HepG2 (cell line): ENCODE results near the gene PSMD6. TPM values are rescaled to one million over a fixed set of nuclear protein-coding genes. Genes with fewer than 3 reads are reported as not detected.

Experiments used
- ATAC-seq: fragments of 200-7000 bp; cut with Tn5 transposase; 3 replicates; pipeline ENCODE4 v1.9.1; 2020; ENCODE audit warnings: mild to moderate bottlenecking, moderate library complexity
- BruUV-seq: library from RNA; stranded (reverse); fragments of 400-500 nt; replicated peaks from 2 replicates; lab custom pipeline; 2021; lab: Mats Ljungman, UMichigan
- CTCF ChIA-PET: fragments of 300-600 bp; formaldehyde crosslinking; extraction: SDS; loops from one replicate; lab custom pipeline; 2021; ENCODE audit warnings: low total read pairs, inconsistent platforms, low intra/inter-chr PET ratio; lab: Yijun Ruan, JAX
- POLR2A ChIA-PET: fragments of 350-600 bp; sonication (Branson Sonifier 250); formaldehyde crosslinking; loops from one replicate; lab custom pipeline; 2020; ENCODE audit warnings: antibody characterized with exemption, inconsistent platforms; lab: Yijun Ruan, JAX
- DNase-seq: peaks from one replicate; pipeline ENCODE4 v3.0.0-alpha.2; 2015; ENCODE audit warnings: low spot score
- FAIRE-seq: peaks from 3 replicates; lab custom pipeline; 2011; peaks lifted over from hg19 to GRCh38; lab: Jason Lieb, UNC
- H2AFZ ChIP-seq: one replicate; pipeline ENCODE4 v1.6.1; 2011; ENCODE audit warnings: low read length, inconsistent platforms
- H3K27ac ChIP-seq: fragments of 300-600 bp; 3 replicates; pipeline ENCODE4 v1.8.0; 2011; ENCODE audit warnings: mixed run types, mild to moderate bottlenecking, mixed read lengths, low read length, inconsistent platforms; ENCODE audit not compliant: insufficient read depth; ENCODE audit errors: extremely low read length
- H3K27me3 ChIP-seq, 2 experiments: fragments of 200-600 bp in 1 of 2; 2 replicates in 1 of 2; 3 replicates in 1 of 2; pipeline versions ENCODE4 v1.6.0 to v1.8.0; 2011; ENCODE audit warnings: low read length in 2 of 2, mild to moderate bottlenecking in 2 of 2, moderate library complexity in 2 of 2, inconsistent platforms in 1 of 2; ENCODE audit not compliant: insufficient read depth in 2 of 2, control insufficient read depth in 1 of 2
- H3K36me3 ChIP-seq, 2 experiments: fragments of 200-600 bp in 1 of 2; replicated peaks in 1 of 2; 2 replicates in 1 of 2; 3 replicates in 1 of 2; pipeline versions ENCODE4 v1.5.1 to v1.8.0; 2011; ENCODE audit warnings: low read length in 2 of 2, inconsistent platforms in 1 of 2; ENCODE audit not compliant: insufficient read depth in 2 of 2, control insufficient read depth in 1 of 2
- H3K4me1 ChIP-seq: 2 replicates; pipeline ENCODE4 v1.5.1; 2012; ENCODE audit warnings: low read length, inconsistent platforms; ENCODE audit not compliant: insufficient read depth
- H3K4me2 ChIP-seq: 2 replicates; pipeline ENCODE4 v1.6.0; 2011; ENCODE audit warnings: low read depth, low read length, inconsistent platforms
- H3K4me3 ChIP-seq, 3 experiments: fragments of 200-600 bp in 1 of 3; sonication (generic), shearing (Covaris generic) in 1 of 3; replicated peaks in 1 of 3; 2 replicates each; pipeline ENCODE4 v1.5.1; 2011 to 2016; ENCODE audit warnings: low read length in 3 of 3, inconsistent platforms in 2 of 3, low read depth in 2 of 3, mild to moderate bottlenecking in 2 of 3, control low read depth in 1 of 3, mixed read lengths in 1 of 3; ENCODE audit not compliant: insufficient read depth in 1 of 3
- H3K79me2 ChIP-seq: one replicate; pipeline ENCODE4 v1.6.1; 2011; ENCODE audit warnings: low read length, inconsistent platforms; ENCODE audit not compliant: insufficient read depth
- H3K9ac ChIP-seq: 2 replicates; pipeline ENCODE4 v1.6.0; 2011; ENCODE audit warnings: mild to moderate bottlenecking, low read depth, low read length, inconsistent platforms; ENCODE audit not compliant: insufficient read depth
- H3K9me3 ChIP-seq: 2 replicates; pipeline ENCODE4 v1.5.1; 2012; ENCODE audit warnings: mild to moderate bottlenecking, low read length
- H4K20me1 ChIP-seq: 2 replicates; pipeline ENCODE4 v1.6.0; 2011; ENCODE audit warnings: inconsistent platforms, mild to moderate bottlenecking, low read length, moderate library complexity; ENCODE audit not compliant: insufficient read depth
- CCDC6 ChIP-seq: sonication (generic); formaldehyde crosslinking; IDR thresholded peaks from 2 replicates; pipeline ENCODE4 v1.8.1; 2022; ENCODE audit warnings: mild to moderate bottlenecking, missing genetic modification reagents, moderate library complexity
- CREM ChIP-seq, 2 experiments: sonication (generic) in 1 of 2; formaldehyde crosslinking in 1 of 2; IDR thresholded peaks; 2 replicates each; pipeline versions ENCODE4 v1.4.0 to v1.6.1; 2016 to 2020; ENCODE audit warnings: antibody characterized with exemption in 1 of 2, mild to moderate bottlenecking in 1 of 2, missing genetic modification reagents in 1 of 2
- CSRNP1 ChIP-seq: sonication (generic); formaldehyde crosslinking; IDR thresholded peaks from 2 replicates; pipeline ENCODE4 v1.8.1; 2023; ENCODE audit warnings: mild to moderate bottlenecking, missing genetic modification reagents
- DDIT3 ChIP-seq: sonication (generic); formaldehyde crosslinking; IDR thresholded peaks from 2 replicates; pipeline ENCODE4 v1.4.0; 2020; ENCODE audit warnings: mild to moderate bottlenecking, missing genetic modification reagents
- FOXJ3 ChIP-seq: sonication (generic); formaldehyde crosslinking; IDR thresholded peaks from 2 replicates; pipeline ENCODE4 v1.4.0; 2020; ENCODE audit warnings: missing genetic modification reagents, mild to moderate bottlenecking, borderline replicate concordance
- KDM5A ChIP-seq: fragments of 200-600 bp; sonication (generic); IDR thresholded peaks from 2 replicates; pipeline ENCODE4 v1.7.0; 2018; ENCODE audit warnings: antibody characterized with exemption, mild to moderate bottlenecking, low read length, borderline replicate concordance
- MIER2 ChIP-seq: IDR thresholded peaks from 2 replicates; pipeline ENCODE4 v1.6.1; 2016; ENCODE audit warnings: missing biosample characterization, missing genetic modification reagents
- NCOA1 ChIP-seq: sonication (generic); formaldehyde crosslinking; IDR thresholded peaks from 2 replicates; pipeline ENCODE4 v1.9.0; 2021; ENCODE audit warnings: missing genetic modification reagents
- PHF20 ChIP-seq: sonication (generic); formaldehyde crosslinking; IDR thresholded peaks from 2 replicates; pipeline ENCODE4 v1.5.0; 2020; ENCODE audit warnings: mild to moderate bottlenecking, missing genetic modification reagents
- PHF5A ChIP-seq: IDR thresholded peaks from one replicate; pipeline ENCODE4 v1.6.1; 2018; ENCODE audit warnings: low read depth, missing genetic modification reagents; ENCODE audit not compliant: unreplicated experiment
- REPIN1 ChIP-seq: sonication (generic); formaldehyde crosslinking; IDR thresholded peaks from 2 replicates; pipeline ENCODE4 v1.8.0; 2022; ENCODE audit warnings: missing genetic modification reagents, low read depth, mild to moderate bottlenecking, borderline replicate concordance
- SALL1 ChIP-seq: sonication (generic); formaldehyde crosslinking; IDR thresholded peaks from 2 replicates; pipeline ENCODE4 v1.8.0; 2022; ENCODE audit warnings: mild to moderate bottlenecking, missing genetic modification reagents
- ZNF225 ChIP-seq: sonication (generic); formaldehyde crosslinking; IDR thresholded peaks from 2 replicates; pipeline ENCODE4 v1.4.0; 2020; ENCODE audit warnings: mild to moderate bottlenecking, missing genetic modification reagents
- ZNF839 ChIP-seq: sonication (generic); formaldehyde crosslinking; IDR thresholded peaks from 2 replicates; pipeline ENCODE4 v1.4.0; 2020; ENCODE audit warnings: missing genetic modification reagents, mild to moderate bottlenecking, borderline replicate concordance
- ZSCAN29 ChIP-seq: sonication (generic); formaldehyde crosslinking; conservative IDR thresholded peaks from 2 replicates; pipeline ENCODE4 v1.4.0; 2020; ENCODE audit warnings: mild to moderate bottlenecking, missing genetic modification reagents
- WGBS: methylation state at CpG from one replicate; pipeline ENCODE4 v1.1.6; 2017; ENCODE audit warnings: low lambda C conversion rate; 5-methylcytosine and 5-hydroxymethylcytosine counted together
- in situ Hi-C: cut with HindIII; loops from 2 replicates; pipeline ENCODE4 v1.10.0; 2017; ENCODE audit warnings: low pct_unique_long_range_greater_than_20kb; ENCODE audit not compliant: extremely low pct_ligation_motif_present
- intact Hi-C: fragments of 100-400 bp; cut with micrococcal nuclease; formaldehyde crosslinking; loops from one replicate; pipeline ENCODE4 v1.10.0; 2022; ENCODE audit not compliant: unreplicated experiment
- polyA plus RNA-seq, 8 experiments: library from polyadenylated mRNA; depleted of rRNA in 3 of 8; stranded (reverse) in 7 of 8; unstranded in 1 of 8; fragments of >200 nt; fragmentation: Illumina TruSeq in 4 of 8; extraction: Trizol in 4 of 8; gene quantifications; 2 replicates each; pipeline versions ENCODE4 v1.2.1 to v1.2.3, GENCODE V29; 2011 to 2016; ENCODE audit warnings: low read depth in 4 of 8, missing spikeins in 1 of 8, mixed read lengths in 1 of 8; ENCODE audit not compliant: insufficient read depth in 1 of 8
- total RNA-seq, 5 experiments: library from RNA; depleted of rRNA; stranded (reverse); fragments of >200 nt; fragmentation: Illumina TruSeq; extraction: Trizol; gene quantifications; 2 replicates each; pipeline ENCODE4 v1.2.3, GENCODE V29; 2016; ENCODE audit warnings: low read depth in 1 of 5

The PSMD6 gene
- total and polyA plus RNA-seq, 2 of the 13 experiments (the other 11 are each of a cell fraction or from before 2014, with no cell fraction given), result 36.8 to 117 TPM

- Histone ChIP-seq H3K27ac (no peak overlapping the region), H3K27me3 (no peaks in the 10 kb centered on the region; a peak in 1 of 5 replicates), H3K9ac (no peak overlapping the region), H3K4me2 (no peak overlapping the region), H3K4me3 (no peak overlapping the region), H3K4me1 (no peaks in the 10 kb centered on the region), H4K20me1 (no peaks in the 10 kb centered on the region), H3K36me3 (no peaks in the 10 kb centered on the region), H3K9me3 (no peaks in the 10 kb centered on the region), H2AFZ (no peak overlapping the region), H3K79me2 (no peaks in the 10 kb centered on the region)
- TF ChIP-seq NCOA1 (CRISPR knock-in tag) (no peak), ZNF225 (no peak), PHF20 (CRISPR knock-in tag) (no peak), CREM (IDR thresholded peaks at IDR 0.05) (no peak), CREM (CRISPR knock-in tag; IDR thresholded peaks at IDR 0.05) (no peak), CSRNP1 (CRISPR knock-in tag) (no peak)
- in situ Hi-C loops, result no loop called here
- under 1% methylated on average over 5 of the region's 5 CpGs for WGBS
- ChIA-PET POLR2A (no interaction called here), CTCF (no interaction called here)
- DNase-seq (no peak), FAIRE-seq (no peak), ATAC-seq (no peak)
- BruUV-seq, result no TSS peak
- intact Hi-C loops, result no loop called here
Observed at GRCh38 chr3:64063207-64063982, 40.1 kb upstream of the PSMD6 start.

- DNase-seq (no peak), FAIRE-seq (no peak), ATAC-seq (no peak)
- Histone ChIP-seq H3K27ac (no peak overlapping the region), H3K9ac (no peak overlapping the region), H3K27me3 (peaks cover 0 to 3% of the 10 kb centered on the region in 2 experiments; a peak in 2 of 5 replicates), H3K4me2 (no peak overlapping the region), H3K4me1 (no peaks in the 10 kb centered on the region), H3K4me3 (no peak overlapping the region), H2AFZ (no peak overlapping the region), H3K79me2 (no peaks in the 10 kb centered on the region), H4K20me1 (no peaks in the 10 kb centered on the region), H3K9me3 (no peaks in the 10 kb centered on the region), H3K36me3 (no peaks in the 10 kb centered on the region)
- in situ Hi-C loops (no loop called here), intact Hi-C loops (no loop called here)
- CTCF ChIA-PET, result no interaction called here
- WGBS, result 7% methylated on average over 5 of the region's 5 CpGs
- no TSS peak for BruUV-seq
- POLR2A ChIA-PET, result no interaction called here
- TF ChIP-seq DDIT3 (no peak), MIER2 (CRISPR knock-in tag) (no peak), SALL1 (no peak), FOXJ3 (CRISPR knock-in tag) (no peak), REPIN1 (CRISPR knock-in tag) (no peak), CCDC6 (no peak), ZSCAN29 (no peak), ZNF839 (no peak), PHF5A (CRISPR knock-in tag) (no peak), KDM5A (no peak)
Observed at GRCh38 chr3:64061628-64062027, 38.3 kb upstream of the PSMD6 start.
